GM12874 (cell line): Measurements from ENCODE around the gene MBLAC1.

Experiments
- CTCF ChIP-seq: IDR thresholded peaks from 2 replicates; pipeline ENCODE4 v1.5.1; 2011; ENCODE audit warnings: low read depth, mild to moderate bottlenecking, control low read depth, low read length, moderate library complexity; ENCODE audit not compliant: insufficient read depth

The MBLAC1 gene

GRCh38 chr7:100091411-100092181 is 35.2 kb upstream of the MBLAC1 start:
- no peak for TF ChIP-seq CTCF

GRCh38 chr7:100093054-100093453 is 33.7 kb upstream of the MBLAC1 start:
- no peak for TF ChIP-seq CTCF

- no peak for TF ChIP-seq CTCF
Measured at GRCh38 chr7:100093498-100093897, 33.3 kb upstream of the MBLAC1 start.

GRCh38 chr7:100093925-100094486 is 32.8 kb upstream of the MBLAC1 start:
- no peak for TF ChIP-seq CTCF

GRCh38 chr7:100095289-100095688 is 31.5 kb upstream of the MBLAC1 start:
- TF ChIP-seq CTCF: no peak

- no peak for TF ChIP-seq CTCF
Measured at GRCh38 chr7:100095704-100096103, 31.1 kb upstream of the MBLAC1 start.

DNA sequence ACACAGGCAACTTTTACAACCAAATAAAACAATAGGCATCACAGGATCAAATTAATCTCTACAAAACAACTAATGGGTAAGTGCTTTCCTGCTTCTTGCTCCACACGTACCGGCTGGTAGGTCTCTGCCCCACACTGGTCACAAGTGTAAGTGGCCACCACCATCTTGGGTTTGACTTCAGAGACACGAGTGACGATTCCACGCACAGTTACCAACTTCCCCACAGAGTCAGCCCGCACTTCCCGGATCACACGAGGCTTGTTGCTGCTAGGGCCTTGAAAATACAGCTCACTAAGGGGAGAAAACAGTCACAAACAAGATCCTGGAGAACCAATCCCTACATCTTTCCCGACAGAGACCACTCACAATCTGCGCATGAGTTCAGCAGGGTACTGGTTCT is 27.9 kb upstream of the MBLAC1 start:
- TF ChIP-seq CTCF: no peak
